ENCODE data around the gene MYH11.

DNA sequence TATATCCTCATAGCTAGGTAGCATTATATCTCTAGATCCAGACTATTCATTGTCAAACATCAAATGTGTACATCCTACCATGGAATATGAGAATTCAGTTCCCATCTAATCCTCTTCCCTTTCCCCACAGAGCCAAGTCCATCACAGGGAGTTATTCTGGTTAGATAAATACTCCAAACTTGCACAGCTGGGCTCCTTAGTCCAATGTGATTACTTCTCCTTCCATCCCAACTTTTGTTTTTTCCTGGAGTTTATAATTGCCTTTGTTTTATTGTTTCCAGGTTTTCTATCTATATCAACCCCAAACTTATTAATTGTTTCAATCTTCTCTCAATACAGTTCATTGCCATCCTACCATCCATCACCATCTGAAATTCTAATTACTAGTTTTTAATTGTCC, 59.9 kb downstream of the MYH11 start:
- no peak for TF ChIP-seq CTCF (IDR thresholded peaks at IDR 0.05)
- no peak for TF ChIP-seq POLR2A (IDR thresholded peaks at IDR 0.05)

All from thyroid gland (tissue), 4 donors.